Measurements from ENCODE around the gene TRIM47. TPM values are rescaled to one million over a fixed set of nuclear protein-coding genes. Genes with fewer than 3 reads are reported as not detected.

The TRIM47 gene
- total RNA-seq, 2 donors from 2014 or later: 1.6 to 2.7 TPM

GRCh38 chr17:75875182-75875939 lies 3.0 kb downstream of the TRIM47 start:
- H3K9me3 ChIP-seq (ENCODE audit: control insufficient read depth, low read length): no peaks in the 10 kb centered on the region
- peaks cover 35% of the 10 kb centered on the region for H3K27me3 Mint-ChIP-seq (ENCODE audit: insufficient read depth)
- no peak overlapping the region for H3K4me3 ChIP-seq (ENCODE audit: low read length)
- H3K27me3 ChIP-seq (ENCODE audit: control insufficient read depth, insufficient read depth, low read length, poor library complexity, severe bottlenecking): peaks cover 39% of the 10 kb centered on the region
- 81 to 82% methylated on average over 13 to 17 of the region's 18 CpGs for WGBS, 2 experiments (ENCODE audit: insufficient coverage in 1 of 2, insufficient read length in 1 of 2)
- H3K4me3 Mint-ChIP-seq: no peak overlapping the region
- no peaks in the 10 kb centered on the region for H3K9me3 Mint-ChIP-seq
- no peaks in the 10 kb centered on the region for H3K36me3 ChIP-seq (ENCODE audit: control insufficient read depth, insufficient read depth, low read length)
- H3K27ac ChIP-seq (ENCODE audit: low read depth, low read length): no peak overlapping the region
- DNase-seq: no peak
- no peaks in the 10 kb centered on the region for H3K4me1 ChIP-seq (ENCODE audit: control insufficient read depth, insufficient read depth, low read length)
- no peaks in the 10 kb centered on the region for H3K36me3 Mint-ChIP-seq (ENCODE audit: low read depth)
- H3K9ac ChIP-seq (ENCODE audit: extremely low read depth, low read length, poor library complexity, severe bottlenecking): no peak overlapping the region
- H3K27ac Mint-ChIP-seq: no peak overlapping the region
- H3K4me1 Mint-ChIP-seq: peaks cover 15% of the 10 kb centered on the region
- no peak for TF ChIP-seq CTCF (conservative IDR thresholded peaks at IDR 0.05)

GRCh38 chr17:75874323-75875181 lies 3.8 kb downstream of the TRIM47 start:
- WGBS, 2 experiments (ENCODE audit: insufficient coverage in 1 of 2, insufficient read length in 1 of 2): 90 to 93% methylated on average over 19 to 37 of the region's 38 CpGs
- H3K36me3 Mint-ChIP-seq (ENCODE audit: low read depth): no peaks in the 10 kb centered on the region
- no peak overlapping the region for H3K4me3 ChIP-seq (ENCODE audit: low read length)
- H3K27ac ChIP-seq (ENCODE audit: low read depth, low read length): no peak overlapping the region
- H3K4me1 ChIP-seq (ENCODE audit: control insufficient read depth, insufficient read depth, low read length): peaks cover 3% of the 10 kb centered on the region
- no peak for TF ChIP-seq CTCF (conservative IDR thresholded peaks at IDR 0.05)
- H3K9ac ChIP-seq (ENCODE audit: extremely low read depth, low read length, poor library complexity, severe bottlenecking): no peak overlapping the region
- H3K4me3 Mint-ChIP-seq: no peak overlapping the region
- H3K27me3 ChIP-seq (ENCODE audit: control insufficient read depth, insufficient read depth, low read length, poor library complexity, severe bottlenecking): peaks cover 32% of the 10 kb centered on the region
- peak; percentile 58 for DNase-seq
- no peaks in the 10 kb centered on the region for H3K36me3 ChIP-seq (ENCODE audit: control insufficient read depth, insufficient read depth, low read length)
- no peaks in the 10 kb centered on the region for H3K9me3 ChIP-seq (ENCODE audit: control insufficient read depth, low read length)
- H3K4me1 Mint-ChIP-seq: peaks cover 17% of the 10 kb centered on the region
- H3K27me3 Mint-ChIP-seq (ENCODE audit: insufficient read depth): peaks cover 28% of the 10 kb centered on the region
- H3K9me3 Mint-ChIP-seq: no peaks in the 10 kb centered on the region
- no peak overlapping the region for H3K27ac Mint-ChIP-seq

- Mint-ChIP-seq H3K4me3 (no peak overlapping the region), H3K4me1 (peaks cover 23% of the 10 kb centered on the region), H3K9me3 (no peaks in the 10 kb centered on the region), H3K27ac (no peak overlapping the region), H3K27me3 (ENCODE audit: insufficient read depth) (peaks cover 21% of the 10 kb centered on the region), H3K36me3 (ENCODE audit: low read depth) (no peaks in the 10 kb centered on the region)
- DNase-seq: no peak
- Histone ChIP-seq H3K9ac (ENCODE audit: extremely low read depth, low read length, poor library complexity, severe bottlenecking) (no peak overlapping the region), H3K27ac (ENCODE audit: low read depth, low read length) (no peak overlapping the region), H3K9me3 (ENCODE audit: control insufficient read depth, low read length) (no peaks in the 10 kb centered on the region), H3K4me3 (ENCODE audit: low read length) (no peak overlapping the region), H3K27me3 (ENCODE audit: control insufficient read depth, insufficient read depth, low read length, poor library complexity, severe bottlenecking) (peaks cover 24% of the 10 kb centered on the region), H3K36me3 (ENCODE audit: control insufficient read depth, insufficient read depth, low read length) (no peaks in the 10 kb centered on the region), H3K4me1 (ENCODE audit: control insufficient read depth, insufficient read depth, low read length) (peaks cover 5% of the 10 kb centered on the region)
- no peak for TF ChIP-seq CTCF (conservative IDR thresholded peaks at IDR 0.05)
- WGBS, 2 experiments (ENCODE audit: insufficient coverage in 1 of 2, insufficient read length in 1 of 2): 92 to 94% methylated on average over 8 to 10 of the region's 11 CpGs
These were observed 4.6 kb downstream of the TRIM47 start for GRCh38 chr17:75873587-75874322.

Measured in endodermal cell (in vitro differentiated cells).